ENCODE data around the gene CHRNA4. TPM values are rescaled to one million over a fixed set of nuclear protein-coding genes. Genes with fewer than 3 reads are reported as not detected.

CHRNA4 gene
- total and polyA plus RNA-seq, 2 of the 13 experiments (the other 11 are each of a cell fraction or from before 2014, with no cell fraction given) = not detected

GRCh38 chr20:63331741-63332400 lies 29.3 kb downstream of the CHRNA4 start:
- Histone ChIP-seq H3K27me3 (ENCODE audit: control insufficient read depth in 1 of 2, insufficient read depth in 2 of 2, low read length in 2 of 2) (peaks cover 3 to 9% of the 10 kb centered on the region in 2 experiments), H2AFZ (ENCODE audit: low read length) (no peak overlapping the region), H3K27ac (ENCODE audit: extremely low read length, insufficient read depth, low read length) (no peak overlapping the region), H4K20me1 (ENCODE audit: insufficient read depth, low read length) (no peaks in the 10 kb centered on the region; the same call in 1 of the 2 replicates), H3K36me3 (replicated peaks in 1 of 2; ENCODE audit: control insufficient read depth in 1 of 2, insufficient read depth in 2 of 2, low read length in 2 of 2) (no peaks in the 10 kb centered on the region), H3K9me3 (ENCODE audit: low read length) (no peaks in the 10 kb centered on the region), H3K4me2 (ENCODE audit: low read depth, low read length) (no peak overlapping the region), H3K9ac (ENCODE audit: insufficient read depth, low read depth, low read length) (no peak overlapping the region), H3K79me2 (ENCODE audit: insufficient read depth, low read length) (no peaks in the 10 kb centered on the region), H3K4me1 (ENCODE audit: insufficient read depth, low read length) (no peaks in the 10 kb centered on the region), H3K4me3 (replicated peaks in 1 of 3; ENCODE audit: insufficient read depth in 1 of 3, low read depth in 2 of 3, low read length in 3 of 3) (no peak overlapping the region)
- CTCF ChIA-PET (ENCODE audit: low intra/inter-chr PET ratio, low total read pairs) = no interaction called here
- ATAC-seq (no peak), DNase-seq (ENCODE audit: low spot score) (no peak), FAIRE-seq (no peak)
- WGBS (ENCODE audit: low lambda C conversion rate) = 37% methylated on average over 8 of the region's 8 CpGs
- TF ChIP-seq ZFP90 (CRISPR knock-in tag; IDR thresholded peaks at IDR 0.05; ENCODE audit: borderline replicate concordance) = peak; percentile 100
- TF ChIP-seq MNT (IDR thresholded peaks at IDR 0.05) = peak; percentile 84
- peak; percentile 44; the same call in 1 of the 2 replicates for TF ChIP-seq RAD51 (IDR thresholded peaks at IDR 0.05; ENCODE audit: borderline replicate concordance)
- TF ChIP-seq ZNF879 (CRISPR knock-in tag; IDR thresholded peaks at IDR 0.05) = no peak
- TF ChIP-seq ZNF850 (CRISPR knock-in tag; conservative IDR thresholded peaks at IDR 0.05) = no peak
- peak; percentile 13; the same call in 1 of the 2 replicates for TF ChIP-seq PHF8 (CRISPR knock-in tag; IDR thresholded peaks at IDR 0.05)
- BruUV-seq (replicated peaks) = no TSS peak
- intact Hi-C loops (cut with micrococcal nuclease; ENCODE audit: unreplicated experiment) (no loop called here), in situ Hi-C loops (cut with HindIII; ENCODE audit: extremely low pct_ligation_motif_present, low pct_unique_long_range_greater_than_20kb) (no loop called here)
- POLR2A ChIA-PET = no interaction called here

- H3K9ac ChIP-seq (ENCODE audit: insufficient read depth, low read depth, low read length) = no peak overlapping the region
- H4K20me1 ChIP-seq (ENCODE audit: insufficient read depth, low read length) = no peaks in the 10 kb centered on the region; the same call in 1 of the 2 replicates
- intact Hi-C loops (cut with micrococcal nuclease; ENCODE audit: unreplicated experiment) = no loop called here
- H3K4me1 ChIP-seq (ENCODE audit: insufficient read depth, low read length) = no peaks in the 10 kb centered on the region
- 45% methylated on average over 9 of the region's 13 CpGs for WGBS (ENCODE audit: low lambda C conversion rate)
- no peak overlapping the region for H2AFZ ChIP-seq (ENCODE audit: low read length)
- no peak overlapping the region for H3K27ac ChIP-seq (ENCODE audit: extremely low read length, insufficient read depth, low read length)
- DNase-seq (ENCODE audit: low spot score) (no peak), ATAC-seq (no peak; the same call in 2 of the 3 replicates), FAIRE-seq (no peak)
- in situ Hi-C loops (cut with HindIII; ENCODE audit: extremely low pct_ligation_motif_present, low pct_unique_long_range_greater_than_20kb) = no loop called here
- ChIA-PET POLR2A (interaction anchor here (0.6 kb wide), 1 partner anchor 101 kb away, joined by 3 read pairs; no protein-coding TSS in a partner anchor), CTCF (ENCODE audit: low intra/inter-chr PET ratio, low total read pairs) (no interaction called here)
- no peaks in the 10 kb centered on the region for H3K9me3 ChIP-seq (ENCODE audit: low read length)
- no peak overlapping the region for H3K4me2 ChIP-seq (ENCODE audit: low read depth, low read length)
- H3K4me3 ChIP-seq (replicated peaks in 1 of 3; ENCODE audit: insufficient read depth in 1 of 3, low read depth in 2 of 3, low read length in 3 of 3) = no peak overlapping the region
- no peaks in the 10 kb centered on the region for H3K36me3 ChIP-seq (replicated peaks in 1 of 2; ENCODE audit: control insufficient read depth in 1 of 2, insufficient read depth in 2 of 2, low read length in 2 of 2)
- H3K27me3 ChIP-seq (ENCODE audit: control insufficient read depth in 1 of 2, insufficient read depth in 2 of 2, low read length in 2 of 2) = peaks cover 4 to 8% of the 10 kb centered on the region in 2 experiments
- TF ChIP-seq HDAC6 (IDR thresholded peaks at IDR 0.05; ENCODE audit: low read depth, low read length) = no peak
- 0 out of 2 replicates have a peak, but pooled peaks have one; percentile 29 for TF ChIP-seq ZNF280B (CRISPR knock-in tag; IDR thresholded peaks at IDR 0.05; ENCODE audit: borderline replicate concordance)
- H3K79me2 ChIP-seq (ENCODE audit: insufficient read depth, low read length) = no peaks in the 10 kb centered on the region
- no TSS peak for BruUV-seq (replicated peaks)
Observed at GRCh38 chr20:63330940-63331339, 30.2 kb downstream of the CHRNA4 start.
